ENCODE data around the gene SPAAR.

SPAAR gene

GRCh38 chr9:35954942-35955546 is 45.8 kb downstream of the SPAAR start:
- no peak overlapping the region for H3K9ac ChIP-seq (ENCODE audit: low read depth, low read length)
- no peaks in the 10 kb centered on the region for H3K36me3 ChIP-seq (ENCODE audit: insufficient read depth, low read length)
- no peak overlapping the region for H3K4me3 ChIP-seq (ENCODE audit: low read depth in 1 of 2, low read length in 2 of 2)
- H3K4me1 ChIP-seq (ENCODE audit: insufficient read depth, low read length) = no peaks in the 10 kb centered on the region
- TF ChIP-seq, protein P1, sequence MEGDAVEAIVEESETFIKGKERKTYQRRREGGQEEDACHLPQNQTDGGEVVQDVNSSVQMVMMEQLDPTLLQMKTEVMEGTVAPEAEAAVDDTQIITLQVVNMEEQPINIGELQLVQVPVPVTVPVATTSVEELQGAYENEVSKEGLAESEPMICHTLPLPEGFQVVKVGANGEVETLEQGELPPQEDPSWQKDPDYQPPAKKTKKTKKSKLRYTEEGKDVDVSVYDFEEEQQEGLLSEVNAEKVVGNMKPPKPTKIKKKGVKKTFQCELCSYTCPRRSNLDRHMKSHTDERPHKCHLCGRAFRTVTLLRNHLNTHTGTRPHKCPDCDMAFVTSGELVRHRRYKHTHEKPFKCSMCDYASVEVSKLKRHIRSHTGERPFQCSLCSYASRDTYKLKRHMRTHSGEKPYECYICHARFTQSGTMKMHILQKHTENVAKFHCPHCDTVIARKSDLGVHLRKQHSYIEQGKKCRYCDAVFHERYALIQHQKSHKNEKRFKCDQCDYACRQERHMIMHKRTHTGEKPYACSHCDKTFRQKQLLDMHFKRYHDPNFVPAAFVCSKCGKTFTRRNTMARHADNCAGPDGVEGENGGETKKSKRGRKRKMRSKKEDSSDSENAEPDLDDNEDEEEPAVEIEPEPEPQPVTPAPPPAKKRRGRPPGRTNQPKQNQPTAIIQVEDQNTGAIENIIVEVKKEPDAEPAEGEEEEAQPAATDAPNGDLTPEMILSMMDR (IDR thresholded peaks at IDR 0.05; ENCODE audit: borderline replicate concordance, extremely low read depth, low read length, poor library complexity, severe bottlenecking) = peak; percentile 87
- no peak for TF ChIP-seq EZH2 (IDR thresholded peaks at IDR 0.05; ENCODE audit: borderline replicate concordance, low read depth, low read length, severe bottlenecking)
- peak overlapping the region; percentile 36; the same call in 1 of the 2 replicates for H2AFZ ChIP-seq (ENCODE audit: low read depth, low read length)
- H3K9me3 ChIP-seq (ENCODE audit: insufficient read depth, low read length, severe bottlenecking) = no peaks in the 10 kb centered on the region
- H3K27ac ChIP-seq (ENCODE audit: low read length) = no peak overlapping the region
- no peaks in the 10 kb centered on the region for H4K20me1 ChIP-seq (ENCODE audit: insufficient read depth, low read length)
- H3K79me2 ChIP-seq (ENCODE audit: insufficient read depth, low read length) = no peaks in the 10 kb centered on the region
- ATAC-seq (ENCODE audit: insufficient read depth, low read depth) = peak; percentile 91
- H3K27me3 ChIP-seq (ENCODE audit: insufficient read depth, low read length, poor library complexity) = peaks cover 3% of the 10 kb centered on the region
- no peak overlapping the region for H3K4me2 ChIP-seq (ENCODE audit: insufficient read depth, low read length)
- DNase-seq = peak; percentile 62

DNA sequence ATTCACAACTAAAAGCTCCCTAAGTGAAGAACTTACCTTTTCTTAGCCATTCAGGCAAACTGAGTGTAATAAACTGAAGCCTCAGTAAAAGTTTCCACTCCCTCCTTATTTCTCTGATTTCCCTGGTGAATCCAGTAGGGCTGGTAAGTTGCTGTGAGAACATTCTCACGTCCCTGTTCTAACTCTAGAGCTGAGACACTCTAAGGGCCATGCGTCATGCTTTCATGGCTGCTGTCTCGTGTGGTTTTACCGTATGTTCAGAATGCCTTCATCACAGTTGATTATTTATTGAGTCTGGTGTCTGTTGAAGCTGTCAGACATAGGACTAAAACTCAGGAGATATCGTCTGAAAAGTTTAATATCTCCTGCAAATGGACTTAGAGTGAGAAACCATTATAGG is 47.4 kb downstream of the SPAAR start:
- H3K9me3 ChIP-seq (ENCODE audit: insufficient read depth, low read length, severe bottlenecking) = no peaks in the 10 kb centered on the region
- H3K4me1 ChIP-seq (ENCODE audit: insufficient read depth, low read length) = no peaks in the 10 kb centered on the region
- H4K20me1 ChIP-seq (ENCODE audit: insufficient read depth, low read length) = no peaks in the 10 kb centered on the region
- H3K36me3 ChIP-seq (ENCODE audit: insufficient read depth, low read length) = no peaks in the 10 kb centered on the region
- no peak overlapping the region for H3K4me3 ChIP-seq (ENCODE audit: low read depth in 1 of 2, low read length in 2 of 2)
- H2AFZ ChIP-seq (ENCODE audit: low read depth, low read length) = no peak overlapping the region
- peaks cover 3% of the 10 kb centered on the region for H3K27me3 ChIP-seq (ENCODE audit: insufficient read depth, low read length, poor library complexity)
- H3K9ac ChIP-seq (ENCODE audit: low read depth, low read length) = no peak overlapping the region
- no peaks in the 10 kb centered on the region for H3K79me2 ChIP-seq (ENCODE audit: insufficient read depth, low read length)
- no peak for DNase-seq
- no peak for ATAC-seq (ENCODE audit: insufficient read depth, low read depth)
- no peak for TF ChIP-seq EZH2 (IDR thresholded peaks at IDR 0.05; ENCODE audit: borderline replicate concordance, low read depth, low read length, severe bottlenecking)
- TF ChIP-seq, protein P1 (IDR thresholded peaks at IDR 0.05; ENCODE audit: borderline replicate concordance, extremely low read depth, low read length, poor library complexity, severe bottlenecking) = no peak
- no peak overlapping the region for H3K27ac ChIP-seq (ENCODE audit: low read length)
- no peak overlapping the region for H3K4me2 ChIP-seq (ENCODE audit: insufficient read depth, low read length)

- DNase-seq = no peak
- H2AFZ ChIP-seq (ENCODE audit: low read depth, low read length) = no peak within 1 kb of the TSS
- no peak within 1 kb of the TSS for H3K9ac ChIP-seq (ENCODE audit: low read depth, low read length)
- H3K27ac ChIP-seq (ENCODE audit: low read length) = no peak within 1 kb of the TSS
- H3K36me3 ChIP-seq (ENCODE audit: insufficient read depth, low read length) = no peaks in the 10 kb centered on the region
- no peak within 1 kb of the TSS for H3K4me3 ChIP-seq (ENCODE audit: low read depth in 1 of 2, low read length in 2 of 2)
- H3K4me1 ChIP-seq (ENCODE audit: insufficient read depth, low read length) = no peaks in the 10 kb centered on the region
- H3K4me2 ChIP-seq (ENCODE audit: insufficient read depth, low read length) = no peak within 1 kb of the TSS
- H3K27me3 ChIP-seq (ENCODE audit: insufficient read depth, low read length, poor library complexity) = peaks cover 3% of the 10 kb centered on the region
- ATAC-seq (ENCODE audit: insufficient read depth, low read depth) = no peak
- no peaks in the 10 kb centered on the region for H4K20me1 ChIP-seq (ENCODE audit: insufficient read depth, low read length)
- H3K79me2 ChIP-seq (ENCODE audit: insufficient read depth, low read length) = no peaks in the 10 kb centered on the region
- TF ChIP-seq, protein P1 (IDR thresholded peaks at IDR 0.05; ENCODE audit: borderline replicate concordance, extremely low read depth, low read length, poor library complexity, severe bottlenecking) = no peak
- no peak for TF ChIP-seq EZH2 (IDR thresholded peaks at IDR 0.05; ENCODE audit: borderline replicate concordance, low read depth, low read length, severe bottlenecking)
- H3K9me3 ChIP-seq (ENCODE audit: insufficient read depth, low read length, severe bottlenecking) = no peaks in the 10 kb centered on the region
Observed at GRCh38 chr9:35958104-35958837, 49.0 kb downstream of the SPAAR start, which contains the start of gene OR2S2. TSS of gene OR2S2 (minus strand) at chr9:35958154. CDS start at chr9:35958098, 56 bp downstream.
